Activated T-helper 2 cell treated with anti-CD3 and anti-CD28 coated beads, Interferon-gamma antibody, Interleukin-2, Interleukin-4, amounts not matched to agents 10 μg/mL and 5 μg/mL and 100 μg/mL, durations not matched to agents 14 hours and 24 hours and 36 hours (primary cell): ENCODE measurements around the gene ITGAE. TPM values are rescaled to one million over a fixed set of nuclear protein-coding genes. Genes with fewer than 3 reads are reported as not detected.

Experiments used
- DNase-seq: peaks from one replicate; pipeline ENCODE4 v3.0.0; 2021; ENCODE audit warnings: low spot score
- H3K27ac Mint-ChIP-seq: one replicate; pipeline ENCODE4 v1.8.0; 2021; ENCODE audit warnings: mixed read lengths
- H3K27me3 Mint-ChIP-seq: one replicate; pipeline ENCODE4 v1.8.0; 2021; ENCODE audit warnings: low read depth, mixed read lengths
- H3K36me3 Mint-ChIP-seq: one replicate; pipeline ENCODE4 v1.8.0; 2021; ENCODE audit warnings: low read depth, mixed read lengths
- H3K4me1 Mint-ChIP-seq: one replicate; pipeline ENCODE4 v1.8.0; 2021; ENCODE audit warnings: low read depth, mixed read lengths
- H3K4me3 Mint-ChIP-seq: one replicate; pipeline ENCODE4 v1.8.0; 2021; ENCODE audit warnings: low read depth, mild to moderate bottlenecking, moderate library complexity, mixed read lengths
- H3K9me3 Mint-ChIP-seq: one replicate; pipeline ENCODE4 v1.8.0; 2021; ENCODE audit warnings: mixed read lengths
- intact Hi-C: fragments of 100-400 bp; cut with micrococcal nuclease; formaldehyde crosslinking; loops from one replicate; pipeline ENCODE4 v1.15.1; 2023
- total RNA-seq: library from RNA; stranded (reverse); gene quantifications from 2 replicates; pipeline ENCODE4 v1.2.3, GENCODE V29; 2022

The ITGAE gene
- total RNA-seq, 1 donor from 2014 or later, result 36.2 TPM

GRCh38 chr17:3695723-3696411 lies 105.1 kb downstream of the ITGAE start, which contains the start of gene P2RX5:
TSS of gene P2RX5 (minus strand) at chr17:3696155. CDS start at chr17:3696005, 150 bp downstream.
- Mint-ChIP-seq H3K9me3 (no peaks in the 10 kb centered on the region), H3K4me3 (peak within 1 kb of the TSS; percentile 90), H3K27ac (peak within 1 kb of the TSS; percentile 82), H3K36me3 (peaks cover 31% of the 10 kb centered on the region), H3K4me1 (peaks cover 20% of the 10 kb centered on the region), H3K27me3 (no peaks in the 10 kb centered on the region)
- intact Hi-C loops, result loop anchor here (1.0 kb wide), 1 partner anchor 15 kb away; no protein-coding TSS in a partner anchor
- peak; percentile 47 for DNase-seq

- intact Hi-C loops, result loop anchor here (1.0 kb wide), 1 partner anchor 16 kb away; no protein-coding TSS in a partner anchor
- peak overlapping the region; percentile 69 for H3K27ac Mint-ChIP-seq
- H3K4me1 Mint-ChIP-seq, result peaks cover 17% of the 10 kb centered on the region
- peak overlapping the region; percentile 90 for H3K4me3 Mint-ChIP-seq
- H3K36me3 Mint-ChIP-seq, result peaks cover 33% of the 10 kb centered on the region
- no peak for DNase-seq
- H3K9me3 Mint-ChIP-seq, result no peaks in the 10 kb centered on the region
- no peaks in the 10 kb centered on the region for H3K27me3 Mint-ChIP-seq
Measured at GRCh38 chr17:3695129-3695722, 105.8 kb downstream of the ITGAE start.

- Mint-ChIP-seq H3K4me1 (peaks cover 15% of the 10 kb centered on the region), H3K27me3 (no peaks in the 10 kb centered on the region), H3K36me3 (peaks cover 42% of the 10 kb centered on the region), H3K27ac (peak overlapping the region; percentile 63), H3K4me3 (peak overlapping the region; percentile 90), H3K9me3 (no peaks in the 10 kb centered on the region)
- intact Hi-C loops, result no loop called here
- DNase-seq, result no peak
Measured at GRCh38 chr17:3693829-3694231, 107.2 kb downstream of the ITGAE start.

GRCh38 chr17:3693141-3693540 lies 107.8 kb downstream of the ITGAE start:
- H3K9me3 Mint-ChIP-seq, result no peaks in the 10 kb centered on the region
- H3K4me3 Mint-ChIP-seq, result peak overlapping the region; percentile 45
- intact Hi-C loops, result no loop called here
- no peak overlapping the region for H3K27ac Mint-ChIP-seq
- H3K4me1 Mint-ChIP-seq, result peaks cover 15% of the 10 kb centered on the region
- DNase-seq, result no peak
- no peaks in the 10 kb centered on the region for H3K27me3 Mint-ChIP-seq
- H3K36me3 Mint-ChIP-seq, result peaks cover 43% of the 10 kb centered on the region

GRCh38 chr17:3692346-3692745 lies 108.6 kb downstream of the ITGAE start:
- Mint-ChIP-seq H3K9me3 (no peaks in the 10 kb centered on the region), H3K4me3 (no peak overlapping the region), H3K4me1 (peaks cover 15% of the 10 kb centered on the region), H3K27ac (no peak overlapping the region), H3K27me3 (no peaks in the 10 kb centered on the region), H3K36me3 (peaks cover 38% of the 10 kb centered on the region)
- intact Hi-C loops, result no loop called here
- no peak for DNase-seq

- no peak for DNase-seq
- Mint-ChIP-seq H3K27me3 (no peaks in the 10 kb centered on the region), H3K27ac (no peak overlapping the region), H3K4me1 (peaks cover 15% of the 10 kb centered on the region), H3K4me3 (no peak overlapping the region), H3K9me3 (no peaks in the 10 kb centered on the region), H3K36me3 (peaks cover 38% of the 10 kb centered on the region)
- intact Hi-C loops, result no loop called here
Measured at GRCh38 chr17:3691617-3692067, 109.3 kb downstream of the ITGAE start.

GRCh38 chr17:3690094-3690715 lies 110.8 kb downstream of the ITGAE start:
- Mint-ChIP-seq H3K4me1 (peaks cover 15% of the 10 kb centered on the region), H3K27me3 (no peaks in the 10 kb centered on the region)
- DNase-seq, result no peak

GRCh38 chr17:3689262-3690093 lies 111.5 kb downstream of the ITGAE start:
- Mint-ChIP-seq H3K4me1 (peaks cover 13% of the 10 kb centered on the region), H3K4me3 (no peak overlapping the region), H3K9me3 (no peaks in the 10 kb centered on the region), H3K27ac (no peak overlapping the region), H3K36me3 (peaks cover 41% of the 10 kb centered on the region), H3K27me3 (no peaks in the 10 kb centered on the region)
- intact Hi-C loops, result no loop called here
- no peak for DNase-seq

More at GRCh38 chr17:3690094-3690715, 110.8 kb downstream of the ITGAE start:
- H3K27ac Mint-ChIP-seq, result no peak overlapping the region
- intact Hi-C loops, result no loop called here
- no peaks in the 10 kb centered on the region for H3K9me3 Mint-ChIP-seq
- H3K36me3 Mint-ChIP-seq, result peaks cover 38% of the 10 kb centered on the region
- no peak overlapping the region for H3K4me3 Mint-ChIP-seq

- intact Hi-C loops, result no loop called here
- H3K4me3 Mint-ChIP-seq, result no peak overlapping the region
- no peak overlapping the region for H3K27ac Mint-ChIP-seq
- H3K4me1 Mint-ChIP-seq, result peaks cover 9% of the 10 kb centered on the region
- peaks cover 39% of the 10 kb centered on the region for H3K36me3 Mint-ChIP-seq
- H3K9me3 Mint-ChIP-seq, result no peaks in the 10 kb centered on the region
- H3K27me3 Mint-ChIP-seq, result no peaks in the 10 kb centered on the region
- DNase-seq, result no peak
Measured at GRCh38 chr17:3688852-3689261, 112.1 kb downstream of the ITGAE start.

- Mint-ChIP-seq H3K27ac (no peak overlapping the region), H3K27me3 (no peaks in the 10 kb centered on the region), H3K9me3 (no peaks in the 10 kb centered on the region), H3K4me3 (no peak overlapping the region), H3K4me1 (peaks cover 8% of the 10 kb centered on the region), H3K36me3 (peaks cover 42% of the 10 kb centered on the region)
- intact Hi-C loops, result no loop called here
- DNase-seq, result no peak
Measured at GRCh38 chr17:3688027-3688553, 112.9 kb downstream of the ITGAE start.

- H3K36me3 Mint-ChIP-seq, result peaks cover 48% of the 10 kb centered on the region
Measured at GRCh38 chr17:3685174-3685573, 115.8 kb downstream of the ITGAE start.

GRCh38 chr17:3683054-3683511 lies 117.9 kb downstream of the ITGAE start:
- Mint-ChIP-seq H3K4me1 (peaks cover 6% of the 10 kb centered on the region), H3K36me3 (peaks cover 45% of the 10 kb centered on the region), H3K27ac (peak overlapping the region; percentile 49), H3K4me3 (no peak overlapping the region), H3K27me3 (no peaks in the 10 kb centered on the region), H3K9me3 (no peaks in the 10 kb centered on the region)
- peak; percentile 43 for DNase-seq
- intact Hi-C loops, result loop anchor here (2.0 to 5.0 kb wide), 2 partner anchors 39 to 144 kb away; partner anchors contain the start of gene HASPIN

More at GRCh38 chr17:3685174-3685573, 115.8 kb downstream of the ITGAE start:
- DNase-seq, result no peak
- no peaks in the 10 kb centered on the region for H3K9me3 Mint-ChIP-seq
- H3K4me3 Mint-ChIP-seq, result no peak overlapping the region
- intact Hi-C loops, result no loop called here
- no peaks in the 10 kb centered on the region for H3K27me3 Mint-ChIP-seq
- peaks cover 6% of the 10 kb centered on the region for H3K4me1 Mint-ChIP-seq
- no peak overlapping the region for H3K27ac Mint-ChIP-seq
